ENCODE data around the gene FOXN1.

GRCh38 chr17:28474111-28474531 lies 32.0 kb upstream of the FOXN1 start:
- no peak for TF ChIP-seq EZH2 (IDR thresholded peaks at IDR 0.05; ENCODE audit: borderline replicate concordance)
- no peak for TF ChIP-seq CTCF (IDR thresholded peaks at IDR 0.05; ENCODE audit: poor library complexity)
